ENCODE results near the gene USF3. TPM values are rescaled to one million over a fixed set of nuclear protein-coding genes. Genes with fewer than 3 reads are reported as not detected.

Gene USF3
- total and polyA plus RNA-seq, 2 donors (not counting 1 experiment from before 2014, with no cell fraction given) = 9.8 to 38.9 TPM

GRCh38 chr3:113678773-113679172 lies 17.7 kb downstream of the USF3 start:
- peaks cover 41% of the 10 kb centered on the region for H3K79me2 ChIP-seq (ENCODE audit: control insufficient read depth, insufficient read depth, low read length)
- no peak overlapping the region for H3K9ac ChIP-seq (ENCODE audit: low read length)
- CTCF ChIA-PET = no interaction called here
- H2AFZ ChIP-seq (ENCODE audit: insufficient read depth, low read depth, low read length, poor library complexity, severe bottlenecking) = no peak overlapping the region
- H3K27me3 Mint-ChIP-seq = no peaks in the 10 kb centered on the region
- no peaks in the 10 kb centered on the region for H4K20me1 ChIP-seq (ENCODE audit: control insufficient read depth, insufficient read depth, low read length, poor library complexity, severe bottlenecking)
- ATAC-seq (ENCODE audit: low read depth) (no peak), DNase-seq (no peak)
- WGBS (ENCODE audit: insufficient coverage) = no CpG with 5 or more reads among the region's 4 CpGs
- peak overlapping the region; percentile 65 for H3K27ac Mint-ChIP-seq
- H3K4me3 ChIP-seq (ENCODE audit: control extremely low read depth in 1 of 5, extremely low read depth in 1 of 5, insufficient read depth in 1 of 5, low read depth in 2 of 5, low read length in 4 of 5) = no peak overlapping the region
- H3K9me3 Mint-ChIP-seq (ENCODE audit: insufficient read depth) = peaks cover 2% of the 10 kb centered on the region
- TF ChIP-seq, protein P1, sequence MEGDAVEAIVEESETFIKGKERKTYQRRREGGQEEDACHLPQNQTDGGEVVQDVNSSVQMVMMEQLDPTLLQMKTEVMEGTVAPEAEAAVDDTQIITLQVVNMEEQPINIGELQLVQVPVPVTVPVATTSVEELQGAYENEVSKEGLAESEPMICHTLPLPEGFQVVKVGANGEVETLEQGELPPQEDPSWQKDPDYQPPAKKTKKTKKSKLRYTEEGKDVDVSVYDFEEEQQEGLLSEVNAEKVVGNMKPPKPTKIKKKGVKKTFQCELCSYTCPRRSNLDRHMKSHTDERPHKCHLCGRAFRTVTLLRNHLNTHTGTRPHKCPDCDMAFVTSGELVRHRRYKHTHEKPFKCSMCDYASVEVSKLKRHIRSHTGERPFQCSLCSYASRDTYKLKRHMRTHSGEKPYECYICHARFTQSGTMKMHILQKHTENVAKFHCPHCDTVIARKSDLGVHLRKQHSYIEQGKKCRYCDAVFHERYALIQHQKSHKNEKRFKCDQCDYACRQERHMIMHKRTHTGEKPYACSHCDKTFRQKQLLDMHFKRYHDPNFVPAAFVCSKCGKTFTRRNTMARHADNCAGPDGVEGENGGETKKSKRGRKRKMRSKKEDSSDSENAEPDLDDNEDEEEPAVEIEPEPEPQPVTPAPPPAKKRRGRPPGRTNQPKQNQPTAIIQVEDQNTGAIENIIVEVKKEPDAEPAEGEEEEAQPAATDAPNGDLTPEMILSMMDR (IDR thresholded peaks at IDR 0.05) = no peak
- TF ChIP-seq EZH2 (IDR thresholded peaks at IDR 0.05; ENCODE audit: borderline replicate concordance, insufficient read depth, low read depth, low read length, poor library complexity, severe bottlenecking) = no peak
- no peak overlapping the region for H3K4me3 Mint-ChIP-seq
- peaks cover 12 to 14% of the 10 kb centered on the region in 2 donors for H3K4me1 ChIP-seq (ENCODE audit: control insufficient read depth in 2 of 2, insufficient read depth in 2 of 2, low read length in 2 of 2)
- POLR2A ChIA-PET = no interaction called here
- intact Hi-C loops (cut with micrococcal nuclease) = no loop called here
- peaks cover 9 to 31% of the 10 kb centered on the region in 2 experiments for H3K36me3 ChIP-seq (replicated peaks in 1 of 2; ENCODE audit: control extremely low read depth in 1 of 2, control insufficient read depth in 1 of 2, extremely low read depth in 1 of 2, insufficient read depth in 2 of 2, low read length in 1 of 2)
- H3K27me3 ChIP-seq (replicated peaks in 1 of 4; ENCODE audit: control extremely low read depth in 1 of 4, control insufficient read depth in 3 of 4, insufficient read depth in 4 of 4, low read length in 3 of 4) = no peaks in the 10 kb centered on the region
- H3K9me3 ChIP-seq (ENCODE audit: control extremely low read depth in 1 of 3, control insufficient read depth in 2 of 3, insufficient read depth in 1 of 3, low read length in 2 of 3) = peaks cover 0 to 4% (median 0%) of the 10 kb centered on the region in 3 donors
- H3K27ac ChIP-seq (ENCODE audit: low read length in 2 of 2) = peak overlapping the region in 1 of 2 donors; percentile 46
- H3K4me1 Mint-ChIP-seq = peaks cover 34% of the 10 kb centered on the region
- no peak overlapping the region for H3K4me2 ChIP-seq (replicated peaks; ENCODE audit: low read depth, low read length, poor library complexity, severe bottlenecking)

- CTCF ChIA-PET = no interaction called here
Observed at GRCh38 chr3:113677737-113678136, 18.7 kb downstream of the USF3 start.

More at GRCh38 chr3:113677737-113678136, 18.7 kb downstream of the USF3 start:
- no peak overlapping the region for H3K4me3 ChIP-seq (ENCODE audit: control extremely low read depth in 1 of 5, extremely low read depth in 1 of 5, insufficient read depth in 1 of 5, low read depth in 2 of 5, low read length in 4 of 5)
- Mint-ChIP-seq H3K4me1 (peaks cover 37% of the 10 kb centered on the region), H3K27ac (no peak overlapping the region), H3K9me3 (ENCODE audit: insufficient read depth) (peaks cover 2% of the 10 kb centered on the region), H3K4me3 (no peak overlapping the region), H3K27me3 (no peaks in the 10 kb centered on the region)
- H3K4me2 ChIP-seq (replicated peaks; ENCODE audit: low read depth, low read length, poor library complexity, severe bottlenecking) = no peak overlapping the region
- peaks cover 12 to 18% of the 10 kb centered on the region in 2 donors for H3K4me1 ChIP-seq (ENCODE audit: control insufficient read depth in 2 of 2, insufficient read depth in 2 of 2, low read length in 2 of 2)
- no CpG with 5 or more reads among the region's 1 CpG for WGBS (ENCODE audit: insufficient coverage)
- H2AFZ ChIP-seq (ENCODE audit: insufficient read depth, low read depth, low read length, poor library complexity, severe bottlenecking) = no peak overlapping the region
- intact Hi-C loops (cut with micrococcal nuclease) = no loop called here
- DNase-seq = no peak
- POLR2A ChIA-PET = no interaction called here
- peaks cover 11 to 39% of the 10 kb centered on the region in 2 experiments for H3K36me3 ChIP-seq (replicated peaks in 1 of 2; ENCODE audit: control extremely low read depth in 1 of 2, control insufficient read depth in 1 of 2, extremely low read depth in 1 of 2, insufficient read depth in 2 of 2, low read length in 1 of 2)
- H3K9me3 ChIP-seq (ENCODE audit: control extremely low read depth in 1 of 3, control insufficient read depth in 2 of 3, insufficient read depth in 1 of 3, low read length in 2 of 3) = no peaks in the 10 kb centered on the region
- H4K20me1 ChIP-seq (ENCODE audit: control insufficient read depth, insufficient read depth, low read length, poor library complexity, severe bottlenecking) = no peaks in the 10 kb centered on the region
- ATAC-seq (ENCODE audit: low read depth) = no peak
- H3K79me2 ChIP-seq (ENCODE audit: control insufficient read depth, insufficient read depth, low read length) = peaks cover 38% of the 10 kb centered on the region
- TF ChIP-seq, protein P1 (IDR thresholded peaks at IDR 0.05) = no peak
- no peak for TF ChIP-seq EZH2 (IDR thresholded peaks at IDR 0.05; ENCODE audit: borderline replicate concordance, insufficient read depth, low read depth, low read length, poor library complexity, severe bottlenecking)
- H3K9ac ChIP-seq (ENCODE audit: low read length) = no peak overlapping the region
- H3K27me3 ChIP-seq (replicated peaks in 1 of 4; ENCODE audit: control extremely low read depth in 1 of 4, control insufficient read depth in 3 of 4, insufficient read depth in 4 of 4, low read length in 3 of 4) = no peaks in the 10 kb centered on the region
- H3K27ac ChIP-seq (ENCODE audit: low read length in 2 of 2) = peak overlapping the region in 1 of 2 donors; percentile 88
